ENCODE measurements around the gene UCKL1.
"Not testable (repeated sequence)": the region's sequence is repeated elsewhere in the genome, so short reads cannot be mapped to it uniquely, and the experiment has no call there.

UCKL1 gene

DNA sequence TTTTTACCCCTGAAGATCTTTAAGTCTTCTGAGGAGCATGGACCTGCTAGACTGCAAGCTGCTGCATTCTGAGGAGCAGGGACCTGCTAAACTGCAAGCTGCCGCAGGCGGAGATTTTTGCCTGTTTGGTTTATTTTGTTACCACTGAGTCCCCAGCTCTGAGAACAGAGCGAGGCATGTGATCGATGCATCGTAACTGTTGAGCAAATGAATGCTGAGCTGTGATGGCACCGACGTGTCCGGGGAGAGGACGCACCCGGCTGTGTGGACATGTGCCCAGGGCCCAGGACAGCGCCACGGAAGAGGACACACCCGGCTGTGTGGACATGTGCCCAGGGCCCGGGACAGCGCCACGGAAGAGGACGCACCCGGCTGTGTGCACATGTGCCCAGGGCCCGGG lies 37.1 kb downstream of the UCKL1 start:
- DNase-seq (ENCODE audit: low read depth in 2 of 2), result no peak

DNA sequence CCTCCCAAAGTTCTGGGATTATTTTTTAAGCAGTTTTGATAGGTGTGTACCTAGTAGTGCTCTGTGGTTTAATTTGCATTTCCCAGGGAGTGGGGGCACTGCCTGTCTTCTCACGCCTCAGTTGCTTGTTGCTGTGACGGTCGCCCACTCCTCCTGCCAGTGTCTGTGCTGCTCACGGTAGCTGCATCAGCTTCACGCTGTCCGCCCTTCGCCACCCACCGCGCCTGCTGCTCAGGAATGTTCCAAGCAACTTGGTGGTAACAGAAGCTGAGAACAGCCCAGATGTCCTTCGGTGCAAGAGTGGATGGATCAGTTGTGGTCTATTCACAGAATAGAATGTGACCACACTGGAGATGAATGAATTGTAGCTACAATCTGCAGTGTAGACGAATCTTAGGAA lies 38.4 kb downstream of the UCKL1 start:
- DNase-seq (ENCODE audit: low read depth in 2 of 2), result no peak

DNA sequence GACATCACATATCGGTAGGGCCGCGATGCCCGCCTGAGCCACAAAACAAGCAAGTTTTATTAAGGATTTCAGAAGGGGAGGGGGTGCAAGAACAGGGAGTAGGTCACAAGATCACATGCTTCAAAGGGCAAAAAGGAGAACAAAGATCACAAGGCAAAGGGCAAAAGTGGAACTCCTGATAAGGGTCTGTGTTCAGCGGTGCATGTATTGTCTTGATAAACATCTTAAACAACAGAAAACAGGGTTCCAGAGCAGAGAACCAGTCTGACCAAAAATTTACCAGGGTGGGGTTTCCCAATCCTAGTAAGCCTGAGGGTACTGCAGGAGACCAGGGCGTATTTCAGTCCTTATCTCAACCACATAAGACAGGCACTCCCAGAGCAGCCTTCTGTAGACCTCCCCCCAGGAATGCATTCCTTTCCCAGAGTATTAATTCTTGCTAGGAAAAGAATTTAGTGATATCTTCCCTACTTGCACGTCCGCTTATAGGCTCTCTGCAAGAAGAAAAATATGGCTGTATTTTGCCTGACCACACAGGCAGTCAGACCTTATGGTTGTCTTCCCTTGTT lies 39.8 kb downstream of the UCKL1 start:
- DNase-seq (ENCODE audit: low read depth in 2 of 2), result not testable (repeated sequence)

DNA sequence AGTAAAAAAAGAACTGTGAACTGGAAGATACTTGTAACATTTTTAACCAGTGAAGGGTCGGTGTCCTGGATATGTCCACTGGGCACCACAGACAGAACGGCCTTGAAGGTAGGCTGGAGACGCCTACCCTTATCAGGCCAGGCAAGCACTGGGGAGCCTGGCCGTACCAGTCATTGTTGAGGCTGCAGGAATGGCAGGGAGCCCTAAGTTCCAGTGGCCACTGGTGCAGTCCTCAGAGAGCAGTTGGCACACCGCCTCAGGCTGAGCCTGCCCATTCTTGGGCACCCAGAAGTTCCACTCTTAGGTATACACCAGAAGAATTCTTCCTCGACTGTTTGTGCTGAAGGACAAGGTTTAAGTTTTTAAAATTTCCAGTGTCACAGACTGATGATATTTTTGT lies 40.7 kb downstream of the UCKL1 start:
- no peak for DNase-seq (ENCODE audit: low read depth in 2 of 2)

DNA sequence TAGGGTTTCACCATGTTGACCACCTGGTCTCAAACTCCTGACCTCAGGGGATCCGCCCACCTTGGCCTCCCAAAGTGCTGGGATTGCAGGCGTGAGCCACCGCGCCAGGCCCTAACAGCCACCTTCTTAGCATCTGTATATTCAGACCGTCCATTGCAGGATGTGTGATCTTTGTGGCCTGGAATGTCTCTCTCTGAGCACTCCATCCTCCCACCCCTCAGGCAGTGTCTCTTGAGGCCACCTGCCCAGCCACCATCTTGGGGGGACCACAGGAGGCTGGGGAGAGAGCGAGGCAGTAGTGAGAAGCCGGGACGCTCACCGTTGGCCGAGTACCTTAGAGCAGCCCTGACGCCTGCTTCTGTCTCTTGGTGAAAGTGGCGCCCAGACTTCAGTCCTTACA lies 42.4 kb downstream of the UCKL1 start:
- no peak for DNase-seq (ENCODE audit: low read depth in 2 of 2)

DNA sequence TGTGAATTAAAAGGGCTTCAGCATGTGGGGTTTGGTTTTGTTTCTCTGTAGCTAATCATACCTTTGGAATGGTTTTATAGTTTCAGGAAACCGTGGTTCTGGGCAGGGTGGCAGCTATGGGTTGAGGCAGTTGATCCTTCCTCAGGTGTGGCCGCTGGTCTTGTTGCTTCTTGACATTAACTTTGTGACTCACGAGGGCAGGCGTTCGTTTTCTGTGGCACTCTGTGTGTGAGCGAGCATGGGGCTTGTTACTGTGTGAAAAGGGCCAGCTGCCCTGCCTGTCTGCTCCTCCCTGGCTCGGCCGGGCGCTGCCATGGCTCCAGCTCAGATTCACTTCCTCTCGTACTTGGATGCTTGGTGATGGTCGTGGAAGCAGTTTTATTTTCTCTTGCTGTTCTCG lies 45.0 kb downstream of the UCKL1 start:
- no peak for DNase-seq (ENCODE audit: low read depth in 2 of 2)

DNA sequence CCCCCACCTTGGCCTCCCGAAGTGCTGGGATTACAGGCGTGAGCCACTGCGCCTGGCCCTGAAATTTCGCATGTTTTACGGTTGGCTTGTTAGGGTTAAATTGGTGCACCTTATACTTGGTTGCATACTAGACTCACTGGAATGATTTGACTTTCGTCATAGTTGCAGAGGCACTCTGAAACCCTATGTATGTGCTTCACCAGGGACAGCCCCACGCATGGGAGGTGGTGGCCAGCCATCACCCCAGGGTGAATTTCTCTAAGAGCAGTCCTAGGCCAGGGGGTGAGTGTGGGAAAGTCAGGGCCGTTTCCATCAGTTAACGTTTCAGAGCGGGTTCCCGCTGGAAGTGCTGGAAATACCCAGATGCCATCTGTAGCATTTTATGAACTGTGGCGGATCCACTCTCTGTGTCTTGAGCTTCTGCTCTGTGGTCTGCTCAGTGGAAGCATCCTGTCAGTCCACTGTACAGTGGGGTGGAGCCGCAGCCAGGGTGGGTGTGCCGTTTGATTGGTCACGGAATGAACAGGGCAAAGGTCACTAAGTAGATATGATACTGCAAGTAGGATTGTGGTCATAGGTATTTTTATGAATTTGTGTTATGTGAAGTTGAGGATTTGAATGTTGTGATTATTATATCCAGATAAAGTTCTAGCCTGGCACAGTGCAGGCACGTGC lies 48.1 kb downstream of the UCKL1 start:
- DNase-seq (ENCODE audit: low read depth in 2 of 2), result no peak

DNA sequence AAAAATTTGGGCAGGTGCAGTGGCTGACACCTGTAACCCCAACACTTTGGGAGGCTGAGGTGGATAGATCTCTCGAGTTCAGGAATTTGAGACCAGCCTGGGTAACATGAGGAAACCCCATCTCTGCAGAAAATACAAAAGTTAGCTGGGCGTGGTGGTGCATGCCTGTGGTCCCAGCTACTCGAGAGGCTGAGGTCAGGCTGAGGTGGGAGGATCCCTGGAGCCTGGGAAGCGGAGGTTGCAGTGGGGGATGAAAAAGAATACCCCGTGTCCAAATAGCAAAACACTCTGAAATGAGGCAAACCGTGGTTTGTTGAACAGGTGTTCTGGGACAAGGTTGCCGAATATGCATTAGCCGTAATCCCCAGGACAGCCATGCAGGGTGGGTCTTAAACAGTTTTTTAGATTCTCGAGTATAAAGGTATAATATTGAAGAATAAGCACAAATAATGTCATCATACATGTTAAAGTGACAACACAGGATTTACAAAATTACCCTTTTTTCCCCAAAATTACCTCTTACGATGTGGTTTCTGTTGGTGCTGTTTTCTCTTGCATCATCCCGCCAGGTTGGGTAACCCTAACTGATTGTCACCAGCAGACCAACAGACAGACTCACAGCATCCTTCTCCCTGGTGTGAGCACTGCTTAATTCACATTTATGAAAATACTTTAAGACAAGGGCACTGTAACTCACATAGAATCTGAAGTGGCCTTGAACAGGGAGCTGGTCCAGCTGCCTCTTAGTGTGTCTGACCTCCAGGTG lies 52.2 kb downstream of the UCKL1 start:
- no peak for DNase-seq (ENCODE audit: low read depth in 2 of 2)

DNA sequence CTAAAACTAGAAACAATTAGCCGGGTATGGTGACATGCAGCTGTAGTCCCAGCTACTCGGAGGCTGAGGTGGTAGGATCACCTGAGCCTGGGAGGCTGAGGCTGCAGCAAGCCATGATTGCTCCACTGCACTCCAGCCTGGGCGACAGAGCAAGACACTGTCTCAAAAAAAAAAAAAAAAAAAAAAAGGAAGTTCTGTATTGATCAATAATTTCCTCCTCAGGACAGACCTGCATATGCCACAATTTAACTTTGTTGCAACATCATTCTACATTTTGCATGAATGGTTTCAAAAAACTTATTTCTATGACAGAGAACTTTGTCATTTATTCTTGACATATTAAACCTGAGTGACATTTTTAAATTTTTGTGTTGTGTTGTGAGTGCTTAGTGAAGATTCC lies 55.8 kb downstream of the UCKL1 start:
- DNase-seq (ENCODE audit: low read depth in 2 of 2), result no peak

DNA sequence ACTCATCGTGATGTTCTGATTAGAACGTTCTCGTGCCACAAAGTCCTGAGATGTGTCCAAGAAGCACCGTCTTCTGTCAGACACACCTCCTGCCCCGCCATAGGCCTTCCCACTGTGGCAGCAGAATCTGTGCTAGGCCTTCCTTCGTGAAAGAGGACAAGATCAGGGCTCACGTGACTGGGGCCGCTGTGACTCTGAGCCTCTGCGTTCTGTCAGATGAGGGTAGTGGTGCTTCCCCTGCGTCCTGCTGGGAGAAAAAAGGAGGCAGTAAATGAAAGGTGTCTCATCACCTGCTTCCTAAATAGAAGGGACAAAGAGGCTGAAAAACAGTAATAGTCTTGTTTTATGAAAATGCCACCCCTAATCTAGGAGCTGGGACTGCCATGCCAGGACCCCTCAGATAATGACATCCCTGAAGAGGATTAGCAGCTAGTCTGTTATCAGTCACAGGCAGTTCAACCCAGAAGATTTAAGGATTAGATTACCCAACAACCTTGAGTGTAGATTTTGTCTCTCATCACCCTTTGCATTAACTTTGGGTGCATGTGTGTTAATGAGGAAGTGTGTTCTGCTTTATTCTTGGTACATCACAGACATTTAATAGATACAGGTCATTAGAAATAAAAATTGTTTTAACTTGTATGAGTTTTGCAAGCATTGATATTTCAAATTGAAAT lies 57.2 kb downstream of the UCKL1 start:
- DNase-seq (ENCODE audit: low read depth in 2 of 2), result no peak

DNA sequence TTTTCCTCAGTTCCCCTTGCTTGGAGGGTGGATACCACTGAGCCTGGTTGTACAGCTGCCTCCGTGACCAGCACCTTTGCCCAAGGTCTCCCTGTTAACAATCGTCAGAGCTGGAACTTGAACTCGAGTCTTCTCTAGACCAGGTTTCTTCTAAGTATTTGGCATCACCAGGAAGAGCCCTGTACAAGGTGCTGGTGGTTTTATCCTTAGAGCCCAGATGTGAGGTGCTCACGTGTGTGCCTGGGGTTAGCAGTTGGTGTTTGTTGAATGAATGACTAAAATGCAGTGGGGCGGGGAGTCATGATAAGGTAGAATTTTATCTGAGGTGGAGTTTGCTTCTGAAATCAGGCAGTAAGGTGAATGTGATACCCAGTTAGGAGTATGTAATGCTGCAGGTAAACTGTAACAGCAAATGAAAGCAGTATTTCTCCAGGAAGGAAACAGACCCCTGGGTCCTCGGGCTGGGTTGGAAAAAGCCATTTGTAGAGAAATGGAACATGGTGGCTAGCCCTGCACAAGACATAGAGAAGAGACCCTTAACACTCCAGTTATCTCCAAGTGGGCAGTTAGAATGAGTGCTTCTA lies 58.1 kb downstream of the UCKL1 start:
- no peak for DNase-seq (ENCODE audit: low read depth in 2 of 2)

DNA sequence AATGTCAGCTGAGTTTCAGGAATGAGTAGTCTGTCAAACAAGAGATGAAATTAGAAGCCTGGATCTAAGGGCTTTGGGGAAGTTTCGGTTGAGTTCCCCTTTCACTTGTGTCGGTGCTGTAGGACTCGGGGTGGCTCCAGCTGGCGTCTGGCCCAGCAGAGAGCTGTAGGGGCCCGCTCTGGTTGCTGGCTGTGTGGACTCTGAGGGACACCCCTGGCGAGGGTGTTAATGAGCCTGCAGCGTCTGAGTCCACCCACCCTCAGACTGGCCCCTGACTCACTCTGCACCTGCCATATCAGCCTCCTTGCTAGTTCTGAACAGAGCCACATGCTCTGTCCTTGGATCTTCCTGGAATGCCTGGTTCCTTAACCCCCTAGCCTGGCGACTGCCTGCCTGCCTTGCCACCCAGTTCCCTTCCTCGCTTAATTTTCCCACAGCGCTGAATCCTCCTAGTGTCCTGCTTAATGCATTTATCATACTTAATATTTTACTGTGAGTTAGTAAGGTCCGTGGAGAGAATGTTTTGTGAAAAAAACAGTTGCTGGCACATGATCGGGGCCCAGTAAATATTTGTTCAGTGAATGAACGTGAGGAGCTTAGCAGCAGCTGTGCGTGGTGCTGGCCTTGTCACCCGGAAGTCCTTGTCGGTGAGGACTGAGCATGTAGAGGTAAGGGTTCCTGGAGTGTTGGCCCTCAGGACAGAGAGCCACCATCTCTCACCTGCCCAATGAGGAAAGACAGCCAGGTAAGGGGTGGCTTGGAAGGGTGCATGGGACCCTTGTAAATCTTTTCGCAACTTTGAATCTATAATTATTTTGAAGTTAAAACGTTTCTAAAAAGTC lies 59.7 kb downstream of the UCKL1 start:
- no peak for DNase-seq (ENCODE audit: low read depth in 2 of 2)

DNA sequence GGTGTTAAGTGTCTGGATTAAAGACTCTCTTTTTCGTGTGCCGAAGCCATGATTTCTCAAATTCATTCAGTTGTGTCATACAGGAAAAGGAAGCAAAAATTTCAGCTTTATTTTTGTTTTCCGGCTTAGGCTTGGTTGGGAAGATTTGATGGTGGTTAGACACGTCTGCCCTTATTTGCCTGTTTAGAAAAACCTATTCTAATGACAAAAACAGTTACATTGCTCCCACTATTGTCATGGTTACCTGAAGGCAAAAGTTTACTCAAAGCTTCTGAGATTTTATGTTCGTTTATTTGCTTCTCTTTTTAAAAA lies 60.3 kb downstream of the UCKL1 start:
- DNase-seq (ENCODE audit: low read depth in 2 of 2), result no peak

DNA sequence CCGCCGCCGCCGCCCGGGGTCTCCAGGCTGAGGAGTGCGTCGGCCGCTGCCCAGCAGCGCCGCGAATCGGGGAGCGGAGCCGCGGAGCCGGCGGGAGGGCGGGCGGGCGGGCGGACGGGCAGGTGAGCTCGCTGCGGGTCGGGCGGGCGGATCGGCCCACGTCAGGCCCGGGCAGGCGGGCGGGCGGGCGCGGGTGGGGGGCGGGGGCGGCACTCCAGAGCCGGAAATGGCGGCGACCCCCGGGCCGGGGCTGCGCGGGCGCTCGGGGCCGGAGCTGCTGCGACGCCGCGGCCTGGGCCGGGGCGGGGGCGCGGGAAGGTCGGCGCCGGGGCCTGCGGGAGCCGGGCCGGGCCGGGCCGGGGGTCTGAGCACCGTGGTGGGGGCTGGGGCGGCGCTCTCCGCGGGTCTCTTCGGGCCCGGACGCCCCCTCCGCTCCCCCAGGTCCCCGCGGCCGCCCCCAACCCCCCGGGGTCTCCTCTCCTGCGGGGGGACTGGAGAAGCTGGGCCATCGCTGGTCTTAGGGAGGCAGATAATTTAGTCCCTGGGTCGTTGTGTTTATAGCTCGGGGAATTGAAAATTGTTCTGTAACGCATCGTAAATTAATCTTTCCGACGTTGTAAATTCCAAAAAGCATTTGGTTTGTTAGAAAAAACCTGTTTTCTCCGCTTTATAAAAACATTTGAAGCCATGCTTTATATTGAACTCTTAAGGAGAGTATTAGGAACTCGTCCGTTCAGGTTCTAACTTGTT lies 60.8 kb downstream of the UCKL1 start:
- DNase-seq (ENCODE audit: low read depth in 2 of 2), result no peak

DNA sequence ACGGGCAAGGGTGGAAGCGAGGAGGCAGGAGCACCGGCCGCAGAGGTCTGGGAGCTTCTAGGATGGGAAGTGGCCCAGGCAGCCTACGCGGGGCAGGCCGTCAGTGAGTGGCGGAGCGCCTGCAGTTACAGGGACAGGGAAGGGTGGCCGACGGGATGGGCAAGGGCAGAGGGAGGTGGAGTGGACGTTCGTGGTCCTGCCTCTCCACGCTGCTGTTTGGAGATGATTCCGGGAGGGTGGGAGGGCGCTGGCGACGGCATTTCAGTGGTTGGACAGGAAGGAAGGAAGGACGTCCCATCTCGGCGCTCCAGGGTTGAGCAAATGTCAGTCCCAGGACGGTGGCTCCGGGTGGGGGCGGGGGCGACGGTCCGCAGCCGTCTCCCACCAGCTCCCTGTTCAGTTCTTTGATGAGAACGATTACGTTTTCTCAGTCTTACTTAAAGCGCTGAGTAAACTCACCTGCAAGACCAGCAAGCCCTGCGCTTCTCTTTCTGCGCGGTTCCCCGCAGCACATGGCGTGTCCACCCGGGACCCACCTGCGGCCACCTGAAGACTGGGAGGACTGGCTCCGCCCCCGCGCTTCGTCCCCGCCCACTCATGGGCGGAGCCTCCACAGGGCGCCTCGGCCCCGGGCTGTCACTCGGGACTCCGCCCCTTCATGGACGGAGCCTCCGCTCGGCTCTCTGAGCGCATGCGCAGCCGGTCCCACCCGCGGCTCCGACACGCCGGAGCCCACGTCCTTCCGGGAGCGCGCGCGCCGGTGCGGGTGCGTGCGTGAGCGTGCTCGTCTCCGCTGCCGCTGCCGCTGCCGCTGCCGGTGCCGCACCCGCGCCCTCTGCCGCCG lies 61.6 kb downstream of the UCKL1 start, which contains the start of gene DNAJC5:
Gene DNAJC5 (plus strand): TSS at position 769 of the 844 bp plus-strand sequence. CDS start 33,220 bp downstream, outside the sequence.
- DNase-seq (ENCODE audit: low read depth in 2 of 2), result peak; percentile 93 to 94

DNA sequence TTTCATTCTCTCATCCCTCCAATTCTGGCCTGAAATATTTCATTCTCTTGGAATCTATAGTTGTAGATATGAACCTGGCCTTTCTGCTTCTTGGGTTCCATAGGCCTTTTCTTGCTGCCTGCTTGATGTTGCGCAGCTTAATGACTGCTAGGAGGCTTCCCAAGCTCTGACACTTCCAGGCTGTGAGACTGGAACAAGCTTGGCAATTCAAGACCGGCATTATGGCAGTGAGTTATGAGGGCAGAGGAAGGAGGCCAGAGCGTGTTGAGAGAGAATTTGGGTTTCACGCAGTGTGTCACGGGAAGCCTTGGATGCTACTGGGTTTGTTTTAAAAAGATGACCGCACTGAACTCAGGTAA lies 62.2 kb downstream of the UCKL1 start:
- no peak for DNase-seq (ENCODE audit: low read depth in 2 of 2)

DNA sequence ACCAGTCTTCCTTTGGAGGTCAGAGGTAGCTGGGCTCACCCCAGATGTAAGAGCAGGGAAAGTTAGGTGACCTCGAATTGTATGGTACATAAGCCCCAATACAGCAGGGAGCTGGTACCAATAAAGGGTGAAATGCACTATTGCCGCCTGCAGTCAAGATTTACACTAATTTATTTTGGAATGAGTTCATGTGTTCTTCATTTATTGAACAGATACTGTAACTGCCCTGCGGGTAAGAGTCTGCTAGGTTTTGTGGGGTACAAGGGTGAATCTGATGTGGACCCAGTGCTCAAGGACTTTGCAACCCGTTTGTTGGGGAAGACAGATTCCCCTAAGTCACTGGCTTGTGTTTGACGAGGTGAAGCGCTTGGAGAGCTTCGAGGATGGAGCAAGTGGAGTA lies 63.8 kb downstream of the UCKL1 start:
- DNase-seq (ENCODE audit: low read depth in 2 of 2), result no peak

DNA sequence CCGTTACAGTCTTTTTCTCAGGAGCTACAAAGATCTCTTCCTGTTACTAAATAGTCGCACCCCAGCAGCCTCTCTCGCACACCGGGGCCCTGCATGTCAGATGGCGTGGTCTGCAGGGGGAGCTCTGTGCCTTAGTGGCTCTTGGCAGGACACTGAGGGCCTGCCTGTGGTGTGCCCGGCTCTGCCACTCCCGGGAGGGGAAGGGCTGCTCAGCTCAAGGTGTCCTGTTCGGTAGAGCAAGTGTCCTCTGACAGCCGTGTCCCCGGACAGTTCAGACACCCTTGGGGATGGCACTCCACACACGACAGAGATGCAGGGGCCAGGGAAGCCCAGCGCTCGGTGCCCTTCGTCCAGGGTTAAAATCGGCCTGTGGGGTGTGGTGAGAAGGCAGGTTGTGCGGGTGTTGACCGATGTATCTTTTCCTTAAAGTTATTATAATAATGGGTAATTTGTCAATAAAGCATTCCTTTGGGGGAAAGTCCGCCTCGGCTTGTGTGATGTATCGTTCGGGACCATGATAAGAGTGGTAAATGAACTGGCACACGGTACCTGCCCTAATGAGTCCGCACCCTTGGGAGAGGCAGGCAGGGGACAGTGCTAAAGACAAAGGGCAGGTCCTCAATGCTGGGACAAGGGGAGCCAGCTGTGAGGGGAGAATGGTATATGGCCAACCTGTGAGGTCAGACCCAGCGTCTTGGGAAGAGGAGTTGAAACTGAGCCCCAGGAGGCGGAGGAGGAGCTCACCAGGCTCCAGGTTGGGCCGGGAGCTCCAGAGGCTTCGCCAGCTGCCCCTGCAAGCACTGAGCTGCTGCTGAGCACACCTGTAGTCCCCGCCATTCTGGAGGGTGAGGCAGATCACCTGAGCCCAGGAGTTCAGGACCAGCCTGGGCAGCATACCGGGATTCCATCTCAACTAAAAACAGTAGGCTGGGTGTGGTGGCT lies 64.9 kb downstream of the UCKL1 start:
- DNase-seq (ENCODE audit: low read depth in 2 of 2), result no peak

DNA sequence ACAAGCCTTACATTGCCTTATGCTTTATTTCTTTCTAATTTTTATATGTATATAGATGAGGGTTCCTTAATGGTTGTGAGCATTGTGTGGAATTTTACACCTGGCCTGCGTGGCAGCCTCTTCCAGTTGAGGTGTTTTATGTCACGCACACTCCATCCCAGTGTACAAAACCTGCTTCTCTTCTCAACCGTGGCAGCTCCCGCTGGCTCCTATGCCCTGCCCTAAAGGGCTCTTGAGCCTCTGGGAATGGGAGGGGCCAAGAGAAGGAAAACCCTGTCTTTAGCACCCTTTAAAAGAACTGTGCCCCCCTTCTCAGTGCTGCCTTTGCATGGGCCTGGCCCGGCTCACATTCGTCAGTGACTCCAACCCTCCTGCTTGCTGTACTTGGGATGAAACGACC lies 65.6 kb downstream of the UCKL1 start:
- DNase-seq (ENCODE audit: low read depth in 2 of 2), result no peak

All from stimulated activated CD4-positive, alpha-beta T cell treated with anti-CD3 and anti-CD28 coated beads, Interleukin-1b, Interleukin-23, amount 100 ng/mL, for 4 hours (primary cell).